ENCODE results near the gene SUZ12. TPM values are rescaled to one million over a fixed set of nuclear protein-coding genes. Genes with fewer than 3 reads are reported as not detected.
"Not testable (repeated sequence)": the region's sequence is repeated elsewhere in the genome, so short reads cannot be mapped to it uniquely, and the experiment has no call there.

SUZ12 gene
- total and polyA plus RNA-seq, 11 donors, result 5.7 to 18.9 (median 12.6) TPM

DNA sequence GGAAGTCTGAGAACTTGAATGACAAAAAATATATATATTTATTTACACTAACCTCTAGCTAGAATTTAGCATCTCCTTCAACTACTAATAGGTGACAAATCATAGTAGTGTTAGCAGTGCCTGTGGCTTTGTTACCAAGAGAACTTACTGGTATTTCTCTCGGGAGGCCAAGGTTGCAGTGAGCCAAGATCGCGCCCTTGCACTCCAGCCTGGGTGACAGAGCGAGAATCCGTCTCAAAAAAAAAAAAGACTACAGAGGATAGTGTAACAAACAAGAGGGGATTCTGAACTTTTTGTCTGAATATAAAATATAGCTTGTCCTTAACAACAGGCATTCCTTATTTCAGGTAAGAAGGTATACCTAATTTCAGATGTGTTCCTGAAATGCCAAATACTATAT lies 1.3 kb upstream of the SUZ12 start:
- peaks cover 0 to 6% (median 0%) of the 10 kb centered on the region in 9 donors for H3K36me3 ChIP-seq
- H3K4me1 ChIP-seq, result peaks cover 0 to 17% (median 10%) of the 10 kb centered on the region in 12 donors
- intact Hi-C loops (cut with DNase I), result loop anchor here in 1 of 10 donors (5.0 kb wide), 1 partner anchor 33 kb away; the partner anchor contains the start of gene UTP6
- WGBS, 4 donors, result 93 to 99% (median 94%) methylated on average over 5 of the region's 5 CpGs
- ATAC-seq (no peak), DNase-seq (no peak)
- H3K4me3 ChIP-seq, result no peak overlapping the region
- TF ChIP-seq, protein P1, sequence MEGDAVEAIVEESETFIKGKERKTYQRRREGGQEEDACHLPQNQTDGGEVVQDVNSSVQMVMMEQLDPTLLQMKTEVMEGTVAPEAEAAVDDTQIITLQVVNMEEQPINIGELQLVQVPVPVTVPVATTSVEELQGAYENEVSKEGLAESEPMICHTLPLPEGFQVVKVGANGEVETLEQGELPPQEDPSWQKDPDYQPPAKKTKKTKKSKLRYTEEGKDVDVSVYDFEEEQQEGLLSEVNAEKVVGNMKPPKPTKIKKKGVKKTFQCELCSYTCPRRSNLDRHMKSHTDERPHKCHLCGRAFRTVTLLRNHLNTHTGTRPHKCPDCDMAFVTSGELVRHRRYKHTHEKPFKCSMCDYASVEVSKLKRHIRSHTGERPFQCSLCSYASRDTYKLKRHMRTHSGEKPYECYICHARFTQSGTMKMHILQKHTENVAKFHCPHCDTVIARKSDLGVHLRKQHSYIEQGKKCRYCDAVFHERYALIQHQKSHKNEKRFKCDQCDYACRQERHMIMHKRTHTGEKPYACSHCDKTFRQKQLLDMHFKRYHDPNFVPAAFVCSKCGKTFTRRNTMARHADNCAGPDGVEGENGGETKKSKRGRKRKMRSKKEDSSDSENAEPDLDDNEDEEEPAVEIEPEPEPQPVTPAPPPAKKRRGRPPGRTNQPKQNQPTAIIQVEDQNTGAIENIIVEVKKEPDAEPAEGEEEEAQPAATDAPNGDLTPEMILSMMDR (IDR thresholded peaks at IDR 0.05), result no peak
- no peak for TF ChIP-seq POLR2A (IDR thresholded peaks at IDR 0.05)
- H3K9me3 ChIP-seq, result no peaks in the 10 kb centered on the region
- H3K27me3 ChIP-seq, result no peaks in the 10 kb centered on the region
- H3K27ac ChIP-seq, result no peak overlapping the region

DNA sequence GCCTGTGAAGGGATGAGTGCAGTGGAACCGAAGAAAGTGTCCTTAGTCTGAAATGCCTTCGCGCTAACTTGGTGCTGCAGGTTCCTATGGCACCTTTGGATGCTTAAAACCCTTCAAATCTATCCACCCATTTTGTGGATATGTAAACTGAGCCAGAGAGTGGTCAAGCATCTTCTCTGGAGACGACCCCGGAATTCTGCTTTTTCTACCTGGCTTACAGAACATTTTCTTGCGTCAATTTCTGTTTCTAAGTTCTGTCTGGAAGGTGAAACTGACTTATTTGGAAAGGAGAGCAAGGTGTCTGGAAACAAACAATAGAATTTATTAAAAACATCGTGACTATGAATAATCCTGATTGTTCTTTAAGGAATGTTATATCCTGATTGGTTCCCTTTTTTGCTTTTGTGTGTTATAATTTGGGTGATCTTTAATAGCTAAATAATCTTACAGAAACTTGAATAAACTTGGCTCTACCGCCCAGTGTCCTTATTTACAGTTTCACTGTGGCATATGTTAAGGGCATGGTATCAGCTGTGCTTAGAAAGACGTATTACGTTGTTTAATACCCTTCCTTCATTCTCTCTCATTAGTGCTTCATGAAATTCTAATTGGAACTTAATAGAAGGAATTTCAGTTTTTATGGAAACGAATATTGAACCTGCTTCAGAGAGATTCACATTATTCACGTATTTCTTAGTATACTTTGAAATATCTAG lies 1.3 kb downstream of the SUZ12 start:
- 16 to 20% (median 18%) methylated on average over 9 of the region's 12 CpGs for WGBS, 4 donors
- peaks cover 0 to 17% (median 10%) of the 10 kb centered on the region in 12 donors for H3K4me1 ChIP-seq
- H3K9me3 ChIP-seq, H3K27ac ChIP-seq, ATAC-seq, H3K27me3 ChIP-seq, DNase-seq: not testable (repeated sequence)
- intact Hi-C loops (cut with DNase I), result loop anchor here in 1 of 10 donors (5.0 kb wide), 1 partner anchor 36 kb away; the partner anchor contains the start of gene UTP6
- peak overlapping the region in 11 of 12 donors; percentile 1 to 53 (median 36) for H3K4me3 ChIP-seq
- H3K36me3 ChIP-seq, result peaks cover 0 to 30% (median 14%) of the 10 kb centered on the region in 9 donors

DNA sequence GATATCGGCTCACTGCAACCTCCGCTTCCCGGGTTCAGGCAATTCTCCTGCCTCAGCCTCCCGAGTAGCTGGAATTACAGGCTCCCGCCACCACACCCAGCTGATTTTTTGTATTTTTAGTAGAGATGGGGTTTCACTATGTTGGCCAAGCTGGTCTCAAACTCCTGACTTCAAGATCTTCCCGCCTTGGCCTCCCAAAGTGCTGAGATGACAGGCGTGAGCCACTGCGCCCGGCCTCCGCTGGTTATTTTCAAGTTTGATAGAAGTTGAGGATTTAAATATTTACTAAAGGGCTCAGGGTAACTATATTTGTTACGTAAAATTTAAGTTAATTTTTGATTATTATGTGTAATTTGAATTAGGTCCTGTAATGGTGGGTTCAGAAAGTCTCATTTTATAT lies 5.1 kb downstream of the SUZ12 start:
- not testable (repeated sequence) for DNase-seq, ATAC-seq
- WGBS, 4 donors, result 95 to 97% (median 97%) methylated on average over 11 of the region's 11 CpGs

DNA sequence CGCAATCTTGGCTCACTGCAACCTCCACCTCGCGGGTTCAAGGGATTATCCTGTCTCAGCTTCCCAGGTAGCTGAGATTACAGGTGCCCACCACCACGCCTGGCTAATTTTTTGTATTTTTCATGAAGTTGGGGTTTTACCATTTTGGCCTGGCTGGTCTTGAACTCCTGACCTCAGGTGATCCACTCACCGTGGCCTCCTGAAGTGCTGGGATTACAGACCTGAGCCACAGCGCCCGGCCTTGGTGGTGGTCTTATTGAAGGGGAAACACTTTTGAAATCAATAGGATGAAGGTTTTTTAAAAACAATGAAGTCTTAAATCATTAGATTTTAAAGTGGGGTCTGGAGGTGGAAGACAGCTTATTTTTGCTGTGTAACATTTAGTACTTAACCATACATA lies 5.6 kb downstream of the SUZ12 start:
- Histone ChIP-seq H3K4me1 (peaks cover 0 to 15% (median 10%) of the 10 kb centered on the region in 12 donors), H3K36me3 (peaks cover 0 to 62% (median 40%) of the 10 kb centered on the region in 9 donors)
- WGBS, 4 donors, result 95 to 97% (median 96%) methylated on average over 7 of the region's 7 CpGs
- intact Hi-C loops (cut with DNase I); ATAC-seq; DNase-seq; H3K4me3 ChIP-seq; H3K27ac ChIP-seq; H3K9me3 ChIP-seq; H3K27me3 ChIP-seq: not testable (repeated sequence)

More for the DNA sequence above, 5.1 kb downstream of the SUZ12 start:
- H3K4me3 ChIP-seq; H3K27me3 ChIP-seq; H3K9me3 ChIP-seq; intact Hi-C loops (cut with DNase I); H3K27ac ChIP-seq: not testable (repeated sequence)
- Histone ChIP-seq H3K4me1 (peaks cover 0 to 15% (median 10%) of the 10 kb centered on the region in 12 donors), H3K36me3 (peaks cover 0 to 57% (median 35%) of the 10 kb centered on the region in 9 donors)

DNA sequence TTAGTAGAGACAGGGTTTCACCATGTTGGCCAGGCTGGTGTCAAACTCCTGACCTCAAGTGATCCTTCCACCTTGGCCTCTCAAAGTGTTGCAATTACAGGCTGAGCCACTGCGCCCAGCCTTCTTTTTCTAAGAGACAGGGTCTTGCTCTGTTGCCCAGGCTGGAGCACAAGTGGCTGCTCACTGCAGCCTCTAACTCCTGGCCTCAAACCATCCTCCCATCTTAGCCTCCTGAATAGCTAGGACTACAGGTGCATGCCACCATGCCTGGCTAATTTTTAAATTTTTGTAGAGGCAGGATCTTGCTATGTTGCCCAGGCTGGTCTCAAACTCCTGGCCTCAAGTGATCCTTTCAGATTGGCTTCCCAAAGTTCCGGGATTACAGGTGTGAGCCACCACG lies 15.1 kb downstream of the SUZ12 start:
- H3K4me1 ChIP-seq; H3K27me3 ChIP-seq; intact Hi-C loops (cut with DNase I); H3K4me3 ChIP-seq; H3K9me3 ChIP-seq; H3K27ac ChIP-seq; DNase-seq; ATAC-seq: not testable (repeated sequence)
- peaks cover 0 to 92% (median 82%) of the 10 kb centered on the region in 9 donors for H3K36me3 ChIP-seq
- WGBS, 4 donors, result 95 to 99% (median 98%) methylated on average over 3 of the region's 3 CpGs

DNA sequence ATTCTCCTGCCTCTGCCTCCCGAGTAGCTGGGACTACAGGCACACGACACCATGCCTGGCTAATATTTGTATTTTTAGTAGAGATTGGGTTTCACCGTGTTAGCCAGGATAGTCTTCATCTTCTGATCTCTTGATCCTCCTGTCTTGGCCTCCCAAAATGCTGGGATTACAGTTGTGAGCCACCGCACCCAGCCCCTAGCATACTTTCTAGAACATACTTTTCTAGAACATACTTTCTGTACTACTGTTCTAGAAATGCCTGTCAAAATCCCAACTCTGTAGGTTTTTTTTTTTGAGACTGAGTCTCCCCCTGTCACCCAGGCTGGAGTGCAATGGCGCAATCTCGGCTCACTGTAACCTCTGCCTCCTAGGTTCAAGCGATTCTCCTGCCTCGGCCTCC lies 27.3 kb downstream of the SUZ12 start:
- peaks cover 0 to 91% (median 72%) of the 10 kb centered on the region in 9 donors for H3K36me3 ChIP-seq
- H3K4me1 ChIP-seq; H3K9me3 ChIP-seq; ATAC-seq; H3K4me3 ChIP-seq; intact Hi-C loops (cut with DNase I); DNase-seq; H3K27ac ChIP-seq; H3K27me3 ChIP-seq: not testable (repeated sequence)
- WGBS, 4 donors, result 93 to 98% (median 96%) methylated on average over 8 of the region's 8 CpGs
